ENCODE data around the gene KIFBP. TPM values are rescaled to one million over a fixed set of nuclear protein-coding genes. Genes with fewer than 3 reads are reported as not detected.
"Not testable (repeated sequence)": the region's sequence is repeated elsewhere in the genome, so short reads cannot be mapped to it uniquely, and the experiment has no call there.

The KIFBP gene
- total RNA-seq, result 17.9 and 19.0 TPM in 2 replicates

DNA sequence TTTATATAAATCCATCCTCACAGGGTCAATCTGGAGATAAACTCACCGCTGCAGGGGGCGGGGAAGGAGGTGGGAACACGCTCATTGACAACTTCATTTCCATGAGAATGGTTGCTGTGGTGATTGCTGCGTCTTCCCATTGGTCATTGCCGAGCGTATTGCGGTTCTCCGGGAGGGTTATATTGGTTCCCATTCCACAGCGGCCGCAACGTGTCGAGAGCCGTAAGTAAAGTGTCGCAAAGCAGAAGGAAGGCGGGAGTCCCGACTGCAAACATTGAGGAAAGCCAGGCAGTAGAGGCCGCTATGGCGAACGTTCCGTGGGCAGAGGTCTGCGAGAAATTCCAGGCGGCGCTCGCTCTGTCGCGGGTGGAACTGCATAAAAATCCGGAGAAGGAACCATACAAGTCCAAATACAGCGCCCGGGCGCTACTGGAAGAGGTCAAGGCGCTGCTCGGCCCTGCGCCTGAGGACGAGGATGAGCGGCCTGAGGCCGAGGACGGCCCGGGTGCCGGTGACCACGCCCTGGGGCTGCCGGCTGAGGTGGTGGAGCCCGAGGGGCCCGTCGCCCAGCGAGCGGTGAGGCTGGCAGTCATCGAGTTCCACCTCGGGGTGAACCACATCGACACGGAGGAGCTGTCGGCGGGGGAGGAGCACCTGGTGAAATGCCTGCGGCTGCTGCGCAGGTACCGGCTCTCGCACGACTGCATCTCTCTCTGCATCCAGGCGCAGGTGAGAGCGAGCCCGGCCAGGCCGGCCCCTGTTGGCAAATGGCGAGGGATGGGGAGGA, at the start of gene KIFBP:
TSS of gene KIFBP (plus strand) at position 274 of the 787 bp plus-strand sequence. CDS start at position 304, 30 bp downstream.
- peak; percentile 98 to 99 for DNase-seq (ENCODE audit: low read depth in 2 of 2)

- DNase-seq (ENCODE audit: low read depth in 2 of 2), result no peak
Measured at GRCh38 chr10:68938884-68939283, 49.7 kb upstream of the KIFBP start.

- DNase-seq (ENCODE audit: low read depth in 2 of 2), result not testable (repeated sequence)
Measured at GRCh38 chr10:68940917-68941316, 47.7 kb upstream of the KIFBP start.

GRCh38 chr10:68950598-68950997, 38.0 kb upstream of the KIFBP start:
- DNase-seq (ENCODE audit: low read depth in 2 of 2), result no peak

DNA sequence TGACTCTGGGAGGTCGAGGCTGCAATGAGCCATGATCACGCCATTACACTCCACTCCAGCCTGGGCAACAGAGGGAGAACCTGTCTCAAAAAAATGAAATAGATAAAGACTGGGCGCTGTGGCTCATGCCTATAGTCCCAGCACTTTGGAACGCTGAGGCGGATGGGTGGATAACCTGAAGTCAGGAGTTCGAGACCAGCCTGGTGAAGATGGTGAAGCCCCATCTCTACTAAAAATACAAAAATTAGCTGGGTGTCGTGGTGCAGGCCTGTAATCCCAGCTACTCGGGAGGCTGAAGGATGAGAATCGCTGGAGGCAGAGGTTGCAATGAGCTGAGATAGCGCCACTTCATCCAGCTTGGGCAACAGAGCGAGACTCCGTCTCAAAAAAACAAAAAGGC, 33.7 kb upstream of the KIFBP start:
- DNase-seq (ENCODE audit: low read depth in 2 of 2), result no peak

GRCh38 chr10:68955355-68955831, 33.2 kb upstream of the KIFBP start:
- no peak for DNase-seq (ENCODE audit: low read depth in 2 of 2)

DNA sequence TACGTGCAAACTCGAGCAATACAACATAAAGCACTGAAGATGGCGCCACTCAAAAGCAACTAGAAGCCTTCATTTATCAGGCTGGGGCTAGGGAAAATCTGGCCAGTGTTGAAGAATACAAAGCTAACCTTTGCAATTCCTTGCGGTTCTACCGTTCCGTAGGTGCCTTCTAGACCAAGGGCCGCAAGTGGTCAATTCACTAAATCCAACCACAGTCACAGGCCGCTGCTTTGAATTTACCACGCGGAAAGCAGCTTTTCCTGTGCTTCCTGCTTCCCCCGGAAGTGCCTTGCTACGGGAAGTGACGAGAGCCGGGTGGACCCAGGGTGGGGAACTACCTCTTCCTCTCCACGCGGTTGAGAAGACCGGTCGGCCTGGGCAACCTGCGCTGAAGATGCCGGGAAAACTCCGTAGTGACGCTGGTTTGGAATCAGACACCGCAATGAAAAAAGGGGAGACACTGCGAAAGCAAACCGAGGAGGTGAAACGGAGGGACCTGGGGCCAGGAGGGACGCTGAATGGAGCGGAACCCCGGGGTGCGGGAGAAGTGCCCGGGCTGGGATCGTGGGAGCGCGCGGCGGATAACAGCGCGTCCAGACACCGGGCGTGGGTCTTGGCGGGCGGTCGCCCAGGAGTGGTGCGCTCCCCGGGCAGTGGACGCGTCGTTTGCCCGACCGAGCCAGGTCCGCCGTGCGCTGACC, 32.6 kb upstream of the KIFBP start, which contains the start of gene DDX21:
TSS of gene DDX21 (plus strand) at position 339 of the 701 bp plus-strand sequence. CDS start at position 395, 56 bp downstream.
- peak; percentile 95 to 96 for DNase-seq (ENCODE audit: low read depth in 2 of 2)

DNA sequence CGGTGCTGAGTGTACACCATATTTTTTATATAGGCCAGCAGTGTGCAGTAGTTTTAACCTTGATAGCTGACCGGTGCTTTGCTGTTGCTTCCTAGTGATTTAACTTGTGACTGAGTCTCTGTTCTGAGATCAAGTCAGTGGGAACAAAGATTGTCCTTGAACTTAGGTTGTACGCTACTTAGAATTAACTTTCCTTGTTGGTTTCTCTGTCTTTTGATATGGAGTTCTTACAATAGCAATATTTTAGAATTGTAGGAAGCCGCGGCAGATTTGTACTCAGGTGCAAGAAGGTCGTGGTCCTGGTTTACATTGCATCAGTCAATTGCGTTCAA, 31.4 kb upstream of the KIFBP start:
- DNase-seq (ENCODE audit: low read depth in 2 of 2), result no peak

DNA sequence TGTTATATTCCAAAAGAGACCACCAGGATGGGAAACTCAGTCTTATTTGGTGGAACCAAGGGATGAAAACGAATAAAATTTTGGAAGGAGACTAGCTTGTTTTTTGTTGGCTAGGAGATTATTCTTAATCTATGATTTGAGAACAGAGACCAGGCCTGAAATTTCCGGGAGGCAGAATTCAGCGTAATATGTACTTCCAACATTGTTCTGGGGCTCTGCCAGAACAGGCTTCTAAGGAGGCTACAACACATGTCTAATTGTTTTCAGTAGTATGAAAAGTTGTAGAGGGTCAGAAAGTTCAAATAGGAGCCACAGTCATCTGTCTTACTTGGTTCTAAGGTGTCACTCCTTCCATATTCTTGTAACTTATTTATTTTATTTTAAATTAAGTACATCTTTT, 30.9 kb upstream of the KIFBP start:
- DNase-seq (ENCODE audit: low read depth in 2 of 2), result peak; percentile 14 to 24

GRCh38 chr10:68959695-68960527, 28.7 kb upstream of the KIFBP start:
- DNase-seq (ENCODE audit: low read depth in 2 of 2), result no peak

- DNase-seq (ENCODE audit: low read depth in 2 of 2), result peak in 1 of 2 donors; percentile 51
Measured at GRCh38 chr10:68963151-68963550, 25.5 kb upstream of the KIFBP start.

DNA sequence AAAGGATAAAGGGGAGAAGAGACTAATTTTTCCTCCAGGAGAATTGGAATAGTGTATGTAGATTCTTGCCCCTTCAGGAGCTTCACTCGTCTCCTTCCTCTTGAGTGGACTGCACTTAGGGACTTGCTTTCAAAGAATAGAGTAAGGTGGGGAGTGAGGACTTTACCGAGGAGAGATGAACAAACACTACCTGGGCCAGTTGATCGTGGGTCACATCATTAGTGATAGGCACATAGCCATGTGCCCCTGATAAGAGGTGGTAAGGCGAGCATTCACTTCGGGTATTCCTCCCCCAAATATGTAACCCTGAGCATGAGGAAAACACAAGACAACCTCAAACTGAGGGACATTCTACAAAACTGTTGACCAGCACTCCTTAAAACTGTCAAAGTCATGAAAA, 14.6 kb upstream of the KIFBP start:
- no peak for DNase-seq (ENCODE audit: low read depth in 2 of 2)

GRCh38 chr10:68975936-68976473, 12.6 kb upstream of the KIFBP start:
- DNase-seq (ENCODE audit: low read depth in 2 of 2), result not testable (repeated sequence)

GRCh38 chr10:68979738-68980137, 8.9 kb upstream of the KIFBP start:
- not testable (repeated sequence) for DNase-seq (ENCODE audit: low read depth in 2 of 2)

DNA sequence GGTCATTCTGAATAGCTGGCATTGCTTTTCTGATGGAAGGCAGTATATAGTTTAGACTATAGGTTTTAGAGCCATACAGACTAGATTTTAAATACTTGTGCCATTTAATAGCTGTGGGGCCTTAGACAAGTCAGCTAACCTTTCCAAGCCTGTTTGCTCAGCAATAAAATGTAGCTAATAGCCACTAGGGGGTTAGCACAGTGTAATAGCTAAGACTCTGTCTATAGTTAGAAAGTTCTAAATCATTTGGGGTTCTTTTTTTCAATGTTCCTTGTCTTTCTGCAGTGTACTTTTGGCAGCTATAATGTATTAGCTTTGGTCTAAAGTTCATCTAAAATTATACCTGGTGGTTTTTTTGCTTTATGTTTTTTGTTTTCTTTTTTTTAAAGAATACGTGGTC, 7.5 kb upstream of the KIFBP start:
- DNase-seq (ENCODE audit: low read depth in 2 of 2), result peak; percentile 16 to 17

- no peak for DNase-seq (ENCODE audit: low read depth in 2 of 2)
Measured at GRCh38 chr10:68982389-68982788, 6.2 kb upstream of the KIFBP start.

- DNase-seq (ENCODE audit: low read depth in 2 of 2), result no peak
Measured at GRCh38 chr10:68987611-68988010, 992 bp upstream of the KIFBP start.

DNA sequence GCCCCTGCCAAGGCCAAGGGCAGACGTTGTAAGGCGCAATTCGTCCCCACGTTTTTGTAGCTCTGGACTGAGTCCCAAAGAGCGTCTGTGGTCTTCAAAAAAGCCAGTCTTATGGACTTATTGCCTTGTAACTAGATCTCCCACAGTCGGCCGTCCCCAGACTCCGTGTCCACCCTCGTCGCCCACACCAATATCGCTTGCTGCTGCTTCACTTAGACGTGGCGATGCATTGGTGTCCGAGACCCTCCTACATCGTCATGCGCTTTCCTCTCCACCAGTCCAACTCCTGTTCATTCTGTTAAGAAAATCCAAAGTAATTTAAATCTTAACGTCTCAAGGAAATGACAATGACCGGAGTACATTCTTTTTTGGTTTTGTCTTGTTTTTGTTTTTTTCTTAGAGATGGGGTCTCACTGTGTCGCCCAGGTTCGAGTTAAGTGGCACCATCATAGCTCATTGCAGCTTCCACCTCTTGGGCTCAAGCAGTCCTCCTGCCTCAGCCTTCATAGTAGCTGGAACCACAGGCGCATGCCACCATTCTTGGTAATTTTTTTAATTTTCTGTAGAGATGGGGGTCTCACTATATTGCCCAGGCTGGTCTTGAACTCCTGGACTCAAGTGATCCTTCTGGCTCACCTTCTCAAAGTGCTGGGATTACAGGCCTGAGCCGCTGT, 851 bp downstream of the KIFBP start:
- DNase-seq (ENCODE audit: low read depth in 2 of 2), result peak; percentile 30 to 35

DNA sequence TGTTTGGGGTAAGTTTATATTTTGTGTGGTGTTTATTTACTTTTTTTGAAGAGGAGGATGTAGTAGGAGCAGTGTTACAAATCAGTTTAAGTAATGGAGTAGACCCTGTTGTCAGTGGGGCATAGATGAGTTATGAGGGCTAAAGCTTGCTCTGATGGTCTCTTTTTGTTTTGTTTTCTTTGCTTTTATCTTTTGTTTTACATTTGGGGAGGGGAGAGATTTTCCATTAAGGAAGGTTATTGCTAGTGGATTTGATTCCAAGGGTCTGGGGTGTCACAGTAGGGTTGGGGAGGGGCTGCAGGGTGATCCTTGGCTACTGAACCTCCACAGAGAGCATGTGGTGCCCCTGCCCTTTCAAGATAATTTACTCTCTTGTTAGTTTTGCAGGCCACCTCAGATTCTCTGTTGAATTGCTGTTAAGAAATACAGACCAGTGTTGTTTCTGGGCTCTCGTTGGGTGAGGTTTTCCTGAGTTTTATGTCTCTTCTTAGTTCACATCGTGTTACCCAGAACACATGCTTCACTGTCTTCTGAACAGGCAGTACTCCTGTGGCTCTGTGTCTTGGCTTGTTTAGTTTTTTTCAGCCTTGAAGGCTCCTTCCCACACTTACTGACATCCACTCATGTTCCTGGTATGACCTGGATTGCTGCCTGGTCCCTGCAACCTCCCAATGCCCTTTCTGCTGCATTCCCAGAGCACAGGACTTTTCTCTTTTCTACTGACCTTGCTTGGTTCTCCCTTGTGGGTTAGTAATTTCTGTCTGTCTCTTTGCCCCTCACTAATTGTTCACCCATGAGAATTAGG, 4.2 kb downstream of the KIFBP start:
- DNase-seq (ENCODE audit: low read depth in 2 of 2), result peak in 1 of 2 donors; percentile 50

DNA sequence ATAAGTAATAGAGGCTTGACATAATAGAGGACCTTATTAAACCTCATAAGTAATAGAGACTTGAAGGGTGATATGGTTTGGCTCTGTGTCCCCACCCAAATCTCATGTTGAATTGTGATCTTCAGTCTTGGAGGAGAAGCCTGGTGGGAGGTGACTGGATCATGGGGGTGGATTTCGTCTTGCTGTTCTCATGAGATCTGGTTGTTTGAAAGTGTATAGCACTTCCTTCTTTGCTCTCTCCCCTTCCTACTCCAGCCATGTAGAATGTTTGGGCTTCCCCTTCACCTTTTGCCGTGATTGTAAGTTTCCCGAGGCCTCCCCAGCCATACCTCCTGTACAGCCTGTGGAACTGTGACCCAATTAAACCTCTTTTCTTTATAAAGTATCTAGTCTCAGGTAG, 8.6 kb downstream of the KIFBP start:
- no peak for DNase-seq (ENCODE audit: low read depth in 2 of 2)
